Skeletal muscle satellite cell (primary cell): Measurements from ENCODE around the gene SLC22A23.
A peak's percentile ranks its signal among the peaks of the same experiment; 100 is the strongest.

ENCODE experiments used
- H3K27me3 ChIP-seq: 2 replicates; pipeline ENCODE4 v1.7.0; 2013; ENCODE audit warnings: low read length; ENCODE audit not compliant: control insufficient read depth, insufficient read depth
- H3K36me3 ChIP-seq: 2 replicates; pipeline ENCODE4 v1.7.0; 2013; ENCODE audit warnings: mild to moderate bottlenecking, control low read depth, low read length; ENCODE audit not compliant: insufficient read depth
- H3K4me1 ChIP-seq: 2 replicates; pipeline ENCODE4 v1.7.0; 2013; ENCODE audit warnings: low read length; ENCODE audit not compliant: control insufficient read depth, insufficient read depth
- H3K4me2 ChIP-seq: 2 replicates; pipeline ENCODE4 v1.7.0; 2013; ENCODE audit warnings: mild to moderate bottlenecking, low read length
- H3K4me3 ChIP-seq: 2 replicates; pipeline ENCODE4 v1.7.0; 2013; ENCODE audit warnings: low read length
- H3K9ac ChIP-seq: 2 replicates; pipeline ENCODE4 v1.7.0; 2013; ENCODE audit warnings: mild to moderate bottlenecking, low read depth, low read length, moderate library complexity
- H3K9me3 ChIP-seq: replicated peaks from 2 replicates; pipeline ENCODE4 v1.7.0; 2013; ENCODE audit warnings: mild to moderate bottlenecking, control low read depth, low read length

Gene SLC22A23

GRCh38 chr6:3346476-3346875 lies 110.4 kb downstream of the SLC22A23 start:
- no peak overlapping the region for H3K9ac ChIP-seq
- H3K4me3 ChIP-seq: no peak overlapping the region
- no peaks in the 10 kb centered on the region for H3K36me3 ChIP-seq
- H3K4me1 ChIP-seq: peaks cover 39% of the 10 kb centered on the region
- H3K4me2 ChIP-seq: no peak overlapping the region
- no peaks in the 10 kb centered on the region for H3K9me3 ChIP-seq
- H3K27me3 ChIP-seq: no peaks in the 10 kb centered on the region

- Histone ChIP-seq H3K4me2 (no peak overlapping the region), H3K4me1 (peaks cover 39% of the 10 kb centered on the region), H3K9me3 (no peaks in the 10 kb centered on the region), H3K4me3 (no peak overlapping the region), H3K9ac (no peak overlapping the region), H3K27me3 (no peaks in the 10 kb centered on the region), H3K36me3 (no peaks in the 10 kb centered on the region)
Observed at GRCh38 chr6:3345836-3346235, 111.0 kb downstream of the SLC22A23 start.

GRCh38 chr6:3343089-3343883 lies 113.6 kb downstream of the SLC22A23 start:
- H3K9ac ChIP-seq: no peak overlapping the region

GRCh38 chr6:3341467-3341866 lies 115.4 kb downstream of the SLC22A23 start:
- H3K9ac ChIP-seq: peak overlapping the region; percentile 5
- no peaks in the 10 kb centered on the region for H3K9me3 ChIP-seq
- H3K4me3 ChIP-seq: no peak overlapping the region
- H3K36me3 ChIP-seq: no peaks in the 10 kb centered on the region
- no peaks in the 10 kb centered on the region for H3K27me3 ChIP-seq
- H3K4me1 ChIP-seq: peaks cover 37% of the 10 kb centered on the region
- peak overlapping the region; percentile 59 for H3K4me2 ChIP-seq

More at GRCh38 chr6:3343089-3343883, 113.6 kb downstream of the SLC22A23 start:
- Histone ChIP-seq H3K36me3 (no peaks in the 10 kb centered on the region), H3K27me3 (no peaks in the 10 kb centered on the region), H3K4me2 (no peak overlapping the region), H3K9me3 (no peaks in the 10 kb centered on the region), H3K4me3 (no peak overlapping the region), H3K4me1 (peaks cover 28% of the 10 kb centered on the region)

- no peaks in the 10 kb centered on the region for H3K9me3 ChIP-seq
- no peaks in the 10 kb centered on the region for H3K27me3 ChIP-seq
- no peak overlapping the region for H3K4me3 ChIP-seq
- no peaks in the 10 kb centered on the region for H3K36me3 ChIP-seq
- peak overlapping the region; percentile 5 for H3K9ac ChIP-seq
- H3K4me1 ChIP-seq: peaks cover 37% of the 10 kb centered on the region
- peak overlapping the region; percentile 59 for H3K4me2 ChIP-seq
Observed at GRCh38 chr6:3340894-3341293, 116.0 kb downstream of the SLC22A23 start.

GRCh38 chr6:3340358-3340802 lies 116.5 kb downstream of the SLC22A23 start:
- peak overlapping the region; percentile 59 for H3K4me2 ChIP-seq
- peaks cover 37% of the 10 kb centered on the region for H3K4me1 ChIP-seq
- H3K27me3 ChIP-seq: no peaks in the 10 kb centered on the region
- H3K36me3 ChIP-seq: no peaks in the 10 kb centered on the region
- H3K4me3 ChIP-seq: no peak overlapping the region
- no peaks in the 10 kb centered on the region for H3K9me3 ChIP-seq
- no peak overlapping the region for H3K9ac ChIP-seq

- H3K9me3 ChIP-seq: no peaks in the 10 kb centered on the region
Observed at GRCh38 chr6:3339811-3340210, 117.0 kb downstream of the SLC22A23 start.

GRCh38 chr6:3337521-3338350 lies 119.1 kb downstream of the SLC22A23 start:
- Histone ChIP-seq H3K27me3 (no peaks in the 10 kb centered on the region), H3K9ac (no peak overlapping the region), H3K4me2 (peak overlapping the region; percentile 53), H3K9me3 (no peaks in the 10 kb centered on the region), H3K4me3 (no peak overlapping the region), H3K4me1 (peaks cover 42% of the 10 kb centered on the region), H3K36me3 (no peaks in the 10 kb centered on the region)

More at GRCh38 chr6:3339811-3340210, 117.0 kb downstream of the SLC22A23 start:
- Histone ChIP-seq H3K4me2 (no peak overlapping the region), H3K4me1 (peaks cover 37% of the 10 kb centered on the region), H3K27me3 (no peaks in the 10 kb centered on the region), H3K4me3 (no peak overlapping the region), H3K36me3 (no peaks in the 10 kb centered on the region), H3K9ac (no peak overlapping the region)

GRCh38 chr6:3336859-3337515 lies 119.9 kb downstream of the SLC22A23 start:
- H3K9me3 ChIP-seq: no peaks in the 10 kb centered on the region
- H3K4me3 ChIP-seq: no peak overlapping the region
- H3K4me1 ChIP-seq: peaks cover 38% of the 10 kb centered on the region
- H3K4me2 ChIP-seq: no peak overlapping the region
- no peak overlapping the region for H3K9ac ChIP-seq
- H3K36me3 ChIP-seq: no peaks in the 10 kb centered on the region
- H3K27me3 ChIP-seq: peaks cover 3% of the 10 kb centered on the region

- Histone ChIP-seq H3K4me1 (peaks cover 31% of the 10 kb centered on the region), H3K4me3 (no peak overlapping the region), H3K9me3 (no peaks in the 10 kb centered on the region), H3K36me3 (no peaks in the 10 kb centered on the region), H3K9ac (no peak overlapping the region), H3K27me3 (peaks cover 3% of the 10 kb centered on the region), H3K4me2 (no peak overlapping the region)
Observed at GRCh38 chr6:3336066-3336786, 120.6 kb downstream of the SLC22A23 start.

GRCh38 chr6:3335169-3335568 lies 121.7 kb downstream of the SLC22A23 start:
- Histone ChIP-seq H3K27me3 (peaks cover 3% of the 10 kb centered on the region), H3K4me2 (no peak overlapping the region), H3K36me3 (no peaks in the 10 kb centered on the region), H3K9me3 (no peaks in the 10 kb centered on the region), H3K4me3 (no peak overlapping the region), H3K9ac (no peak overlapping the region), H3K4me1 (peaks cover 23% of the 10 kb centered on the region)
